Measurements from ENCODE around the gene SHMT2. TPM values are rescaled to one million over a fixed set of nuclear protein-coding genes. Genes with fewer than 3 reads are reported as not detected.

Gene SHMT2
- total RNA-seq, 1 experiment from 2014 or later: 297 TPM

DNA sequence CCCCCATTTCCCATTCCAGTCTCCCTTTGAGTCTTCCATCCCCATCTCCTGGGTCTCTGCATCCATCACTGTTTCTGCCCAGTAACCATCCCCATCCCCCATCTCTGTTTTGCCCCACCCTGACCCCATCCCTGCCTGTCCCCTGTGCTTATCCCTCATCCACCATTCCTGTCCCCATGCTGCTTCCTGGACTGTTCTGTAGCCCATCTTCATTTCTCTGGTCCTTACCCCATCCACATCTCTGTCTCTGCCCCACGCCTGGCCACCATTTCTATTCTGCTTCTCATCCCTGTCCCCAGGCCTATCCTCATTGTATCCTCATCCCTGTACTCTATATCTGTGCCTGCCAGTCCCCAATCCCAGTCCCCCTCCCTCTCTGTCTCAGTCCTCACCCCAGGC, 8.7 kb upstream of the SHMT2 start:
- POLR2A ChIA-PET: interaction anchor here (7.6 kb wide), 1 partner anchor 19 kb away, joined by 97 read pairs; a partner anchor contains a TSS
- peaks cover 53% of the 10 kb centered on the region for H3K4me1 Mint-ChIP-seq
- peaks cover 92% of the 10 kb centered on the region for H3K27me3 Mint-ChIP-seq (ENCODE audit: low read depth)
- TF ChIP-seq, protein P1, sequence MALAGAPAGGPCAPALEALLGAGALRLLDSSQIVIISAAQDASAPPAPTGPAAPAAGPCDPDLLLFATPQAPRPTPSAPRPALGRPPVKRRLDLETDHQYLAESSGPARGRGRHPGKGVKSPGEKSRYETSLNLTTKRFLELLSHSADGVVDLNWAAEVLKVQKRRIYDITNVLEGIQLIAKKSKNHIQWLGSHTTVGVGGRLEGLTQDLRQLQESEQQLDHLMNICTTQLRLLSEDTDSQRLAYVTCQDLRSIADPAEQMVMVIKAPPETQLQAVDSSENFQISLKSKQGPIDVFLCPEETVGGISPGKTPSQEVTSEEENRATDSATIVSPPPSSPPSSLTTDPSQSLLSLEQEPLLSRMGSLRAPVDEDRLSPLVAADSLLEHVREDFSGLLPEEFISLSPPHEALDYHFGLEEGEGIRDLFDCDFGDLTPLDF (CRISPR knock-in tag; IDR thresholded peaks at IDR 0.05): no peak
- CTCF ChIA-PET: interaction anchor here (1.1 to 10.4 kb wide), 3 partner anchors 9 to 238 kb away, joined by 3 to 660 read pairs (median 8); partner anchors contain the start of genes GLI1, SHMT2 and STAC3
- peak overlapping the region; percentile 51 for H3K4me3 Mint-ChIP-seq
- H3K9me3 Mint-ChIP-seq: no peaks in the 10 kb centered on the region
- H3K27ac Mint-ChIP-seq: no peak overlapping the region
- H3K36me3 Mint-ChIP-seq: no peaks in the 10 kb centered on the region
- no peak for DNase-seq (ENCODE audit: low spot score)
- ATAC-seq: no peak

GRCh38 chr12:57221169-57221917, 8.2 kb upstream of the SHMT2 start:
- Mint-ChIP-seq H3K4me3 (peak overlapping the region; percentile 51), H3K36me3 (no peaks in the 10 kb centered on the region), H3K27ac (no peak overlapping the region), H3K27me3 (ENCODE audit: low read depth) (peaks cover 94% of the 10 kb centered on the region), H3K4me1 (peaks cover 52% of the 10 kb centered on the region), H3K9me3 (no peaks in the 10 kb centered on the region)
- no peak for ATAC-seq
- no peak for DNase-seq (ENCODE audit: low spot score)
- TF ChIP-seq RORB (CRISPR knock-in tag; IDR thresholded peaks at IDR 0.05): no peak
- TF ChIP-seq, protein P2, sequence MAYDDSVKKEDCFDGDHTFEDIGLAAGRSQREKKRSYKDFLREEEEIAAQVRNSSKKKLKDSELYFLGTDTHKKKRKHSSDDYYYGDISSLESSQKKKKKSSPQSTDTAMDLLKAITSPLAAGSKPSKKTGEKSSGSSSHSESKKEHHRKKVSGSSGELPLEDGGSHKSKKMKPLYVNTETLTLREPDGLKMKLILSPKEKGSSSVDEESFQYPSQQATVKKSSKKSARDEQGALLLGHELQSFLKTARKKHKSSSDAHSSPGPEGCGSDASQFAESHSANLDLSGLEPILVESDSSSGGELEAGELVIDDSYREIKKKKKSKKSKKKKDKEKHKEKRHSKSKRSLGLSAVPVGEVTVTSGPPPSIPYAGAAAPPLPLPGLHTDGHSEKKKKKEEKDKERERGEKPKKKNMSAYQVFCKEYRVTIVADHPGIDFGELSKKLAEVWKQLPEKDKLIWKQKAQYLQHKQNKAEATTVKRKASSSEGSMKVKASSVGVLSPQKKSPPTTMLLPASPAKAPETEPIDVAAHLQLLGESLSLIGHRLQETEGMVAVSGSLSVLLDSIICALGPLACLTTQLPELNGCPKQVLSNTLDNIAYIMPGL (CRISPR knock-in tag; IDR thresholded peaks at IDR 0.05): 0 out of 2 replicates have a peak, but pooled peaks have one; percentile 21
- TF ChIP-seq, protein P3, sequence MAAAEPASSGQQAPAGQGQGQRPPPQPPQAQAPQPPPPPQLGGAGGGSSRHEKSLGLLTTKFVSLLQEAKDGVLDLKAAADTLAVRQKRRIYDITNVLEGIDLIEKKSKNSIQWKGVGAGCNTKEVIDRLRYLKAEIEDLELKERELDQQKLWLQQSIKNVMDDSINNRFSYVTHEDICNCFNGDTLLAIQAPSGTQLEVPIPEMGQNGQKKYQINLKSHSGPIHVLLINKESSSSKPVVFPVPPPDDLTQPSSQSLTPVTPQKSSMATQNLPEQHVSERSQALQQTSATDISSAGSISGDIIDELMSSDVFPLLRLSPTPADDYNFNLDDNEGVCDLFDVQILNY (CRISPR knock-in tag; IDR thresholded peaks at IDR 0.05): 0 out of 2 replicates have a peak, but pooled peaks have one; percentile 23
- no peak for TF ChIP-seq ZNF423 (CRISPR knock-in tag; IDR thresholded peaks at IDR 0.05)
- ChIA-PET CTCF (interaction anchor here (1.1 to 10.4 kb wide), 3 partner anchors 9 to 238 kb away, joined by 3 to 660 read pairs (median 8); partner anchors contain the start of genes GLI1, SHMT2 and STAC3), POLR2A (interaction anchor here (0.7 to 7.6 kb wide), 2 partner anchors 9 to 18 kb away, joined by 4 to 97 read pairs; a partner anchor contains a TSS)

DNA sequence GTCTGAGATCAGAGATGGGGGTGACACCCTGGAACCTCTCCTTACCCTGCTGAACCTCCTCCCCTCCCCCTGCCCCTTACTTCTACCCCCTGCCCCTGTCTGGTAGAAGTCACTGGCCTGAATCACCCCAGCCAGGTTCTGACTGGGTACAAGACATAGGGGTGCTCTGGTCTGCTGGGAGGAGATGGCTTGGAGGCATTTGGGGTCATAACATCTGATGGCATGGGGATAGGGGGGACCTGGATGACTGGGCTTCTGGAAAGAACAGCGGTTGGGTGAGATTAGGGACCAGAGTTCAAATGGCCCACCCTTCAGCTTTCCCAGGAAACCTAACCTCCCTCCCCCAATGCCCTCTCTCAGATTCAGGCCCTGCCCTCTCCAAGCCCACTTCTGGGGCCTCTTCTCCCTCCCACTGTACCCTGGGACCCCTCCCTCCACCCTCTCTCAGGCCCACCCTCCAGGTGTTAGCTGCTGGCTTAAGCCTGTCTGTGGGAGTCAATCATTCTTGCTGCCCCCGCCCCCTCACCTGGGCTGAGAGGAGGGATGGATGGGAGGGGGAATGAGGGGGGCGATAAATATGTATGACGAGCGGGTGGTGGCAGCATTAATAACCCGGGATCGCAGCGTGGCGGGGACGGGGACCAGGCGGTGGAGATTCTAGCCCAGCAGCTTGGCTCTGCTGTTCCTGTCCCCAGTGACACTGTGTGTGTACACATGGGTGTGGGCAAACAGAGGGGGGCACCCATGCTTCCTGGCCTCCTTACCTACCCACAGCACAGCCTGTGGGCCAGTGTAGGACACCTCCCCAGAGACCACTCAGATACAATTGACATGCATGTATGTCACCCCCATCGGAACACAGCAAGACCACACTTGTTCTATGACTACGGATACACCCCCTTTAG, 7.0 kb upstream of the SHMT2 start:
- TF ChIP-seq, protein P4, sequence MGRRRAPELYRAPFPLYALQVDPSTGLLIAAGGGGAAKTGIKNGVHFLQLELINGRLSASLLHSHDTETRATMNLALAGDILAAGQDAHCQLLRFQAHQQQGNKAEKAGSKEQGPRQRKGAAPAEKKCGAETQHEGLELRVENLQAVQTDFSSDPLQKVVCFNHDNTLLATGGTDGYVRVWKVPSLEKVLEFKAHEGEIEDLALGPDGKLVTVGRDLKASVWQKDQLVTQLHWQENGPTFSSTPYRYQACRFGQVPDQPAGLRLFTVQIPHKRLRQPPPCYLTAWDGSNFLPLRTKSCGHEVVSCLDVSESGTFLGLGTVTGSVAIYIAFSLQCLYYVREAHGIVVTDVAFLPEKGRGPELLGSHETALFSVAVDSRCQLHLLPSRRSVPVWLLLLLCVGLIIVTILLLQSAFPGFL (CRISPR knock-in tag; IDR thresholded peaks at IDR 0.05; ENCODE audit: borderline replicate concordance): no peak
- TF ChIP-seq JUN (CRISPR knock-in tag; IDR thresholded peaks at IDR 0.05): no peak
- no peak for TF ChIP-seq ZMAT4 (CRISPR knock-in tag; IDR thresholded peaks at IDR 0.05)
- no peak for TF ChIP-seq GTF2I (CRISPR knock-in tag; conservative IDR thresholded peaks at IDR 0.05)
- TF ChIP-seq ZNF121 (CRISPR knock-in tag; IDR thresholded peaks at IDR 0.05): no peak
- TF ChIP-seq, protein P5, sequence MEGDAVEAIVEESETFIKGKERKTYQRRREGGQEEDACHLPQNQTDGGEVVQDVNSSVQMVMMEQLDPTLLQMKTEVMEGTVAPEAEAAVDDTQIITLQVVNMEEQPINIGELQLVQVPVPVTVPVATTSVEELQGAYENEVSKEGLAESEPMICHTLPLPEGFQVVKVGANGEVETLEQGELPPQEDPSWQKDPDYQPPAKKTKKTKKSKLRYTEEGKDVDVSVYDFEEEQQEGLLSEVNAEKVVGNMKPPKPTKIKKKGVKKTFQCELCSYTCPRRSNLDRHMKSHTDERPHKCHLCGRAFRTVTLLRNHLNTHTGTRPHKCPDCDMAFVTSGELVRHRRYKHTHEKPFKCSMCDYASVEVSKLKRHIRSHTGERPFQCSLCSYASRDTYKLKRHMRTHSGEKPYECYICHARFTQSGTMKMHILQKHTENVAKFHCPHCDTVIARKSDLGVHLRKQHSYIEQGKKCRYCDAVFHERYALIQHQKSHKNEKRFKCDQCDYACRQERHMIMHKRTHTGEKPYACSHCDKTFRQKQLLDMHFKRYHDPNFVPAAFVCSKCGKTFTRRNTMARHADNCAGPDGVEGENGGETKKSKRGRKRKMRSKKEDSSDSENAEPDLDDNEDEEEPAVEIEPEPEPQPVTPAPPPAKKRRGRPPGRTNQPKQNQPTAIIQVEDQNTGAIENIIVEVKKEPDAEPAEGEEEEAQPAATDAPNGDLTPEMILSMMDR (IDR thresholded peaks at IDR 0.05): no peak
- Mint-ChIP-seq H3K27me3 (ENCODE audit: low read depth) (peaks cover 96% of the 10 kb centered on the region), H3K27ac (no peak overlapping the region), H3K4me3 (no peak overlapping the region), H3K9me3 (no peaks in the 10 kb centered on the region), H3K4me1 (peaks cover 57% of the 10 kb centered on the region), H3K36me3 (no peaks in the 10 kb centered on the region)
- no peak for DNase-seq (ENCODE audit: low spot score)
- CTCF ChIA-PET: interaction anchor here (0.6 to 10.4 kb wide), 5 partner anchors 7 to 238 kb away, joined by 3 to 660 read pairs (median 42); partner anchors contain the start of genes GLI1, NXPH4, SHMT2 and STAC3
- POLR2A ChIA-PET: interaction anchor here (0.7 to 7.6 kb wide), 2 partner anchors 8 to 17 kb away, joined by 4 to 97 read pairs; a partner anchor contains a TSS
- no peak for ATAC-seq
